Loucy (cell line): ENCODE data around the gene CORO2B.

Experiments
- H2AFZ ChIP-seq: fragments of 200-600 bp; sonication (generic); 2 replicates; pipeline ENCODE4 v1.6.0; 2016; ENCODE audit warnings: antibody characterized with exemption, mild to moderate bottlenecking, low read length, moderate library complexity
- H3F3A ChIP-seq: fragments of 200-600 bp; 2 replicates; pipeline ENCODE4 v1.6.0; 2016; ENCODE audit warnings: antibody characterized with exemption, low read depth, mild to moderate bottlenecking
- H3K27me3 ChIP-seq: fragments of 200-600 bp; sonication (generic); 2 replicates; pipeline ENCODE4 v1.6.1; 2014; ENCODE audit warnings: low read length, mild to moderate bottlenecking; ENCODE audit not compliant: insufficient read depth, poor library complexity, severe bottlenecking
- H3K36me3 ChIP-seq: fragments of 200-600 bp; sonication (generic); 2 replicates; pipeline ENCODE4 v1.6.1; 2016; ENCODE audit warnings: low read length; ENCODE audit not compliant: insufficient read depth
- H3K4me1 ChIP-seq: fragments of 200-600 bp; sonication (generic); 2 replicates; pipeline ENCODE4 v1.5.1; 2014; ENCODE audit warnings: low read length, mild to moderate bottlenecking; ENCODE audit not compliant: insufficient read depth, poor library complexity, severe bottlenecking
- H3K4me2 ChIP-seq: fragments of 200-600 bp; sonication (generic); 2 replicates; pipeline ENCODE4 v1.6.0; 2014; ENCODE audit warnings: antibody characterized with exemption, low read length, low read depth, mild to moderate bottlenecking; ENCODE audit not compliant: poor library complexity, severe bottlenecking
- H3K4me3 ChIP-seq: fragments of 200-600 bp; sonication (generic); 2 replicates; pipeline ENCODE4 v1.5.1; 2014; ENCODE audit warnings: low read length, mild to moderate bottlenecking, mixed read lengths; ENCODE audit not compliant: poor library complexity, severe bottlenecking
- H3K79me2 ChIP-seq: fragments of 200-600 bp; sonication (generic); 2 replicates; pipeline ENCODE4 v1.6.1; 2014; ENCODE audit warnings: low read length; ENCODE audit not compliant: insufficient read depth
- H3K9ac ChIP-seq: fragments of 200-600 bp; sonication (generic); 2 replicates; pipeline ENCODE4 v1.6.0; 2014; ENCODE audit warnings: mild to moderate bottlenecking, low read depth, low read length, moderate library complexity; ENCODE audit not compliant: poor library complexity, severe bottlenecking
- H3K9me2 ChIP-seq: fragments of 200-600 bp; sonication (generic); replicated peaks from 2 replicates; pipeline ENCODE4 v1.6.1; 2016; ENCODE audit warnings: low read depth, low read length, mixed read lengths
- H3K9me3 ChIP-seq: fragments of 200-600 bp; sonication (generic); 2 replicates; pipeline ENCODE4 v1.6.1; 2014; ENCODE audit warnings: mild to moderate bottlenecking, antibody characterized with exemption, low read length, low read depth; ENCODE audit not compliant: insufficient read depth
- H4K20me1 ChIP-seq: fragments of 200-600 bp; sonication (generic); 2 replicates; pipeline ENCODE4 v1.6.0; 2014; ENCODE audit warnings: antibody characterized with exemption, low read length, mild to moderate bottlenecking; ENCODE audit not compliant: insufficient read depth, poor library complexity, severe bottlenecking
- EZH2phosphoT487 ChIP-seq: fragments of 200-600 bp; IDR thresholded peaks from 2 replicates; pipeline ENCODE4 v1.6.1; 2018; ENCODE audit warnings: antibody characterized with exemption, mild to moderate bottlenecking, moderate library complexity, borderline replicate concordance
- TF ChIP-seq, protein P1 (sequence below): fragments of 200-600 bp; sonication (generic); conservative IDR thresholded peaks from 2 replicates; pipeline ENCODE4 v1.5.1; 2014; ENCODE audit warnings: mild to moderate bottlenecking, antibody characterized with exemption, low read length

The CORO2B gene

GRCh38 chr15:68701886-68702285, 123.1 kb downstream of the CORO2B start:
- Histone ChIP-seq H2AFZ (no peak overlapping the region), H3K36me3 (no peaks in the 10 kb centered on the region), H3K4me3 (no peak overlapping the region), H3K9ac (no peak overlapping the region), H3K79me2 (no peaks in the 10 kb centered on the region), H3K9me3 (no peaks in the 10 kb centered on the region), H3F3A (no peaks in the 10 kb centered on the region), H4K20me1 (no peaks in the 10 kb centered on the region), H3K9me2 (no peaks in the 10 kb centered on the region), H3K4me1 (no peaks in the 10 kb centered on the region), H3K27me3 (no peaks in the 10 kb centered on the region), H3K4me2 (no peak overlapping the region)
- TF ChIP-seq, protein P1, sequence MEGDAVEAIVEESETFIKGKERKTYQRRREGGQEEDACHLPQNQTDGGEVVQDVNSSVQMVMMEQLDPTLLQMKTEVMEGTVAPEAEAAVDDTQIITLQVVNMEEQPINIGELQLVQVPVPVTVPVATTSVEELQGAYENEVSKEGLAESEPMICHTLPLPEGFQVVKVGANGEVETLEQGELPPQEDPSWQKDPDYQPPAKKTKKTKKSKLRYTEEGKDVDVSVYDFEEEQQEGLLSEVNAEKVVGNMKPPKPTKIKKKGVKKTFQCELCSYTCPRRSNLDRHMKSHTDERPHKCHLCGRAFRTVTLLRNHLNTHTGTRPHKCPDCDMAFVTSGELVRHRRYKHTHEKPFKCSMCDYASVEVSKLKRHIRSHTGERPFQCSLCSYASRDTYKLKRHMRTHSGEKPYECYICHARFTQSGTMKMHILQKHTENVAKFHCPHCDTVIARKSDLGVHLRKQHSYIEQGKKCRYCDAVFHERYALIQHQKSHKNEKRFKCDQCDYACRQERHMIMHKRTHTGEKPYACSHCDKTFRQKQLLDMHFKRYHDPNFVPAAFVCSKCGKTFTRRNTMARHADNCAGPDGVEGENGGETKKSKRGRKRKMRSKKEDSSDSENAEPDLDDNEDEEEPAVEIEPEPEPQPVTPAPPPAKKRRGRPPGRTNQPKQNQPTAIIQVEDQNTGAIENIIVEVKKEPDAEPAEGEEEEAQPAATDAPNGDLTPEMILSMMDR = no peak
- TF ChIP-seq EZH2phosphoT487 = no peak

DNA sequence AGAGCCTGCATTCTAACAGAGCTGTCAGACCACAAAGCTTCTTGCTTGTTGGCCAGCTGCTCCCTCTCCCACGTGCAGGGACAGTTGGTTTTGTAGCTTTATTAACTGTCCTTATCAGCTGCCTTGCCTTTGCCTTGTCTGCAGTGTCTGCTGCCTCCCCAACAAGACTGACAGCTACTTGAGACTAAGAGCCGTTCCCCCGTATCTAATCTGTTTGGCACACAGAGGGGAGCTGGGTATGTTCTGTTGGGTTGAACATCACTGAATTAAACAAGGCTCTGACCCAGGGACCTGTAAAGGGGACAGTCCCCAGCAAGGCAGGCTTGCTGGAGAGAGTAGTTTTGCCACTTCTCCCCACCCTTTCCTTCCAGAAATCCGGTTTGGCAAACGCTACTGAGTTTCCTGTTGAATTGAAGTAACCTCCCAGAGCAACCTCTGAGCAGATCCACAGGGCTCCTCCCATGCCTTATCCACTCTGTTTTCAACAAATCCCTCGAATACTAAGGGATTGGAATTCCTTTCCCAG, 125.8 kb downstream of the CORO2B start:
- H3K36me3 ChIP-seq = no peaks in the 10 kb centered on the region
- H3K4me1 ChIP-seq = no peaks in the 10 kb centered on the region
- no peaks in the 10 kb centered on the region for H4K20me1 ChIP-seq
- H3K4me2 ChIP-seq = no peak overlapping the region
- H3K9me3 ChIP-seq = no peaks in the 10 kb centered on the region
- TF ChIP-seq, protein P1 = no peak
- TF ChIP-seq EZH2phosphoT487 = no peak
- H3K27me3 ChIP-seq = no peaks in the 10 kb centered on the region
- H3K4me3 ChIP-seq = no peak overlapping the region
- H2AFZ ChIP-seq = no peak overlapping the region
- H3K79me2 ChIP-seq = no peaks in the 10 kb centered on the region
- H3K9ac ChIP-seq = no peak overlapping the region
- no peaks in the 10 kb centered on the region for H3K9me2 ChIP-seq
- H3F3A ChIP-seq = no peaks in the 10 kb centered on the region

GRCh38 chr15:68706256-68706655, 127.5 kb downstream of the CORO2B start:
- Histone ChIP-seq H3K4me1 (no peaks in the 10 kb centered on the region), H3K4me3 (no peak overlapping the region), H3K9ac (no peak overlapping the region), H3F3A (no peaks in the 10 kb centered on the region), H3K9me3 (no peaks in the 10 kb centered on the region), H3K79me2 (no peaks in the 10 kb centered on the region), H3K27me3 (no peaks in the 10 kb centered on the region), H4K20me1 (no peaks in the 10 kb centered on the region), H3K9me2 (no peaks in the 10 kb centered on the region), H3K4me2 (no peak overlapping the region), H3K36me3 (no peaks in the 10 kb centered on the region), H2AFZ (no peak overlapping the region)
- TF ChIP-seq EZH2phosphoT487 = no peak
- TF ChIP-seq, protein P1 = no peak
